HepG2 (cell line): ENCODE data around the gene PRUNE1. TPM values are rescaled to one million over a fixed set of nuclear protein-coding genes. Genes with fewer than 3 reads are reported as not detected.

ENCODE experiments used
- ARNT ChIP-seq: fragments of 450-650 bp; IDR thresholded peaks from 2 replicates; pipeline ENCODE4 v1.6.1; 2017
- BRCA1 ChIP-seq: sonication (generic); formaldehyde crosslinking; IDR thresholded peaks from 2 replicates; pipeline ENCODE4 v1.4.0; 2020; ENCODE audit warnings: missing genetic modification reagents
- CBX2 ChIP-seq, 2 experiments: fragments of 200-600 bp in 1 of 2; sonication (generic); formaldehyde crosslinking in 1 of 2; IDR thresholded peaks; 2 replicates each; pipeline versions ENCODE4 v1.7.0 to v1.8.1; 2018 to 2022; ENCODE audit warnings: low read depth in 2 of 2, low read length in 1 of 2, mild to moderate bottlenecking in 1 of 2, missing genetic modification reagents in 1 of 2
- CEBPB ChIP-seq: IDR thresholded peaks from 2 replicates; pipeline ENCODE4 v1.6.1; 2011; ENCODE audit warnings: low read depth, low read length, improper control_type of control experiment, borderline replicate concordance
- CSRNP2 ChIP-seq: sonication (generic); formaldehyde crosslinking; conservative IDR thresholded peaks from 2 replicates; pipeline ENCODE4 v1.8.0; 2022; ENCODE audit warnings: low read depth, missing genetic modification reagents
- DDIT3 ChIP-seq: sonication (generic); formaldehyde crosslinking; IDR thresholded peaks from 2 replicates; pipeline ENCODE4 v1.4.0; 2020; ENCODE audit warnings: mild to moderate bottlenecking, missing genetic modification reagents
- FOXP4 ChIP-seq: sonication (generic); formaldehyde crosslinking; IDR thresholded peaks from 2 replicates; pipeline ENCODE4 v1.4.0; 2020; ENCODE audit warnings: missing genetic modification reagents
- GTF2F1 ChIP-seq: fragments of 150-350 bp; IDR thresholded peaks from 2 replicates; pipeline ENCODE4 v1.6.1; 2014; ENCODE audit warnings: low read length
- JDP2 ChIP-seq: sonication (generic); formaldehyde crosslinking; IDR thresholded peaks from 2 replicates; pipeline ENCODE4 v1.8.1; 2022; ENCODE audit warnings: missing genetic modification reagents, borderline replicate concordance
- KAT8 ChIP-seq: IDR thresholded peaks from 2 replicates; pipeline ENCODE4 v1.6.1; 2016; ENCODE audit warnings: missing genetic modification reagents, missing compliant biosample characterization
- KLF15 ChIP-seq: sonication (generic); formaldehyde crosslinking; IDR thresholded peaks from 2 replicates; pipeline ENCODE4 v1.8.1; 2023; ENCODE audit warnings: borderline replicate concordance, mild to moderate bottlenecking, inconsistent platforms, missing genetic modification reagents, mixed read lengths
- NR2F2 ChIP-seq: IDR thresholded peaks from 2 replicates; pipeline ENCODE4 v1.6.1; 2012; ENCODE audit warnings: low read depth, inconsistent platforms, borderline replicate concordance
- REXO4 ChIP-seq: sonication (generic); formaldehyde crosslinking; IDR thresholded peaks from 2 replicates; pipeline ENCODE4 v1.8.0; 2022; ENCODE audit warnings: missing genetic modification reagents, mild to moderate bottlenecking, borderline replicate concordance
- RFX1 ChIP-seq: fragments of 450-650 bp; IDR thresholded peaks from 2 replicates; pipeline ENCODE4 v1.6.1; 2017
- RFXANK ChIP-seq: IDR thresholded peaks from 2 replicates; pipeline ENCODE4 v1.6.1; 2016
- SMYD3 ChIP-seq: sonication (generic); formaldehyde crosslinking; IDR thresholded peaks from 2 replicates; pipeline ENCODE4 v1.8.1; 2023; ENCODE audit warnings: mild to moderate bottlenecking, missing genetic modification reagents
- SNAPC2 ChIP-seq: sonication (generic); formaldehyde crosslinking; IDR thresholded peaks from 2 replicates; pipeline ENCODE4 v1.8.1; 2022; ENCODE audit warnings: mild to moderate bottlenecking, missing genetic modification reagents
- SOX6 ChIP-seq, 2 experiments: fragments of 450-650 bp in 1 of 2; sonication (generic) in 1 of 2; formaldehyde crosslinking in 1 of 2; IDR thresholded peaks; 2 replicates each; pipeline versions ENCODE4 v1.4.0 to v1.6.1; 2017 to 2020; ENCODE audit warnings: antibody characterized with exemption in 1 of 2, mild to moderate bottlenecking in 1 of 2, missing genetic modification reagents in 1 of 2
- TOPORS ChIP-seq: sonication (generic); formaldehyde crosslinking; IDR thresholded peaks from 2 replicates; pipeline ENCODE4 v1.8.0; 2023; ENCODE audit warnings: mild to moderate bottlenecking, missing genetic modification reagents
- ZNF274 ChIP-seq: sonication (generic); formaldehyde crosslinking; IDR thresholded peaks from 2 replicates; pipeline ENCODE4 v1.5.1; 2020; ENCODE audit warnings: mild to moderate bottlenecking, missing genetic modification reagents
- ZNF619 ChIP-seq: sonication (generic); formaldehyde crosslinking; IDR thresholded peaks from 2 replicates; pipeline ENCODE4 v1.4.0; 2020; ENCODE audit warnings: mild to moderate bottlenecking, missing genetic modification reagents
- ZNF780A ChIP-seq: sonication (generic); formaldehyde crosslinking; IDR thresholded peaks from 2 replicates; pipeline ENCODE4 v1.8.0; 2022; ENCODE audit warnings: mild to moderate bottlenecking, missing genetic modification reagents, moderate library complexity
- ZSCAN30 ChIP-seq: sonication (generic); formaldehyde crosslinking; IDR thresholded peaks from 2 replicates; pipeline ENCODE4 v1.5.0; 2020; ENCODE audit warnings: mild to moderate bottlenecking, missing genetic modification reagents
- ZZZ3 ChIP-seq: sonication (generic); formaldehyde crosslinking; IDR thresholded peaks from 2 replicates; pipeline ENCODE4 v1.4.0; 2020; ENCODE audit warnings: missing genetic modification reagents, mild to moderate bottlenecking, borderline replicate concordance
- polyA plus RNA-seq, 8 experiments: library from polyadenylated mRNA; depleted of rRNA in 3 of 8; stranded (reverse) in 7 of 8; unstranded in 1 of 8; fragments of >200 nt; fragmentation: Illumina TruSeq in 4 of 8; extraction: Trizol in 4 of 8; gene quantifications; 2 replicates each; pipeline versions ENCODE4 v1.2.1 to v1.2.3, GENCODE V29; 2011 to 2016; ENCODE audit warnings: low read depth in 4 of 8, missing spikeins in 1 of 8, mixed read lengths in 1 of 8; ENCODE audit not compliant: insufficient read depth in 1 of 8
- total RNA-seq, 5 experiments: library from RNA; depleted of rRNA; stranded (reverse); fragments of >200 nt; fragmentation: Illumina TruSeq; extraction: Trizol; gene quantifications; 2 replicates each; pipeline ENCODE4 v1.2.3, GENCODE V29; 2016; ENCODE audit warnings: low read depth in 1 of 5

Gene PRUNE1
- total and polyA plus RNA-seq, 2 of the 13 experiments (the other 11 are each of a cell fraction or from before 2014, with no cell fraction given), result 19.0 to 31.9 TPM

GRCh38 chr1:150981805-150982712 lies 26.2 kb upstream of the PRUNE1 start, which contains the start of gene ANXA9 (continued):
- TF ChIP-seq KLF15 (CRISPR knock-in tag), result no peak
- no peak for TF ChIP-seq JDP2 (CRISPR knock-in tag)
- TF ChIP-seq ZZZ3 (CRISPR knock-in tag), result 0 out of 2 replicates have a peak, but pooled peaks have one; percentile 27
- no peak for TF ChIP-seq CEBPB
- TF ChIP-seq ZNF274 (CRISPR knock-in tag), result no peak
- TF ChIP-seq RFX1, result no peak
- TF ChIP-seq CSRNP2 (CRISPR knock-in tag), result no peak
- no peak for TF ChIP-seq SOX6 (IDR thresholded peaks at IDR 0.05)
- peak; percentile 56 for TF ChIP-seq SOX6 (CRISPR knock-in tag; IDR thresholded peaks at IDR 0.05)
- TF ChIP-seq RFXANK (CRISPR knock-in tag), result no peak
- no peak for TF ChIP-seq BRCA1 (CRISPR knock-in tag)
- no peak for TF ChIP-seq ZNF780A (CRISPR knock-in tag)
- TF ChIP-seq SMYD3 (CRISPR knock-in tag), result no peak
- TF ChIP-seq FOXP4 (CRISPR knock-in tag), result no peak; the same call in 1 of the 2 replicates
- TF ChIP-seq GTF2F1, result no peak
- TF ChIP-seq REXO4 (CRISPR knock-in tag), result no peak
- TF ChIP-seq SNAPC2 (CRISPR knock-in tag), result no peak
- TF ChIP-seq ARNT, result no peak
- TF ChIP-seq ZSCAN30 (CRISPR knock-in tag), result no peak
- TF ChIP-seq ZNF619 (CRISPR knock-in tag), result peak; percentile 29; the same call in 1 of the 2 replicates
- peak; percentile 52; the same call in 1 of the 2 replicates for TF ChIP-seq NR2F2
- peak; percentile 47 for TF ChIP-seq KAT8
- no peak for TF ChIP-seq CBX2 (IDR thresholded peaks at IDR 0.05; ENCODE audit: low read depth, low read length)
- TF ChIP-seq CBX2 (CRISPR knock-in tag; IDR thresholded peaks at IDR 0.05; ENCODE audit: low read depth), result no peak
- TF ChIP-seq DDIT3, result no peak
- no peak for TF ChIP-seq TOPORS (CRISPR knock-in tag)
